ENCODE results near the gene LAMA4.

Gene LAMA4

GRCh38 chr6:112253841-112254816 lies at the start of gene LAMA4:
Gene LAMA4, minus strand, starts transcription at chr6:112254567. Its CDS starts 417 bp downstream, at chr6:112254150.
- peaks cover 35% of the 10 kb centered on the region for H3K27me3 ChIP-seq (ENCODE audit: control insufficient read depth, insufficient read depth, low read length)
- H3K36me3 ChIP-seq (ENCODE audit: control insufficient read depth, insufficient read depth, low read length) = no peaks in the 10 kb centered on the region
- H3K9ac ChIP-seq (ENCODE audit: low read depth, low read length) = peak within 1 kb of the TSS; percentile 79
- no peaks in the 10 kb centered on the region for H3K9me3 ChIP-seq (ENCODE audit: control insufficient read depth, insufficient read depth, low read length)
- H3K4me3 ChIP-seq (ENCODE audit: low read depth, low read length) = peak within 1 kb of the TSS; percentile 81
- H3K4me1 ChIP-seq (ENCODE audit: control insufficient read depth, insufficient read depth, low read length) = peaks cover 7% of the 10 kb centered on the region

- H3K9ac ChIP-seq (ENCODE audit: low read depth, low read length) = no peak overlapping the region
- H3K4me1 ChIP-seq (ENCODE audit: control insufficient read depth, insufficient read depth, low read length) = no peaks in the 10 kb centered on the region
- no peaks in the 10 kb centered on the region for H3K27me3 ChIP-seq (ENCODE audit: control insufficient read depth, insufficient read depth, low read length)
- H3K36me3 ChIP-seq (ENCODE audit: control insufficient read depth, insufficient read depth, low read length) = no peaks in the 10 kb centered on the region
- H3K9me3 ChIP-seq (ENCODE audit: control insufficient read depth, insufficient read depth, low read length) = no peaks in the 10 kb centered on the region
- no peak overlapping the region for H3K4me3 ChIP-seq (ENCODE audit: low read depth, low read length)
Observed at GRCh38 chr6:112302142-112302705, 47.9 kb upstream of the LAMA4 start.

GRCh38 chr6:112300896-112301295 lies 46.5 kb upstream of the LAMA4 start:
- no peaks in the 10 kb centered on the region for H3K27me3 ChIP-seq (ENCODE audit: control insufficient read depth, insufficient read depth, low read length)
- no peaks in the 10 kb centered on the region for H3K36me3 ChIP-seq (ENCODE audit: control insufficient read depth, insufficient read depth, low read length)
- H3K4me3 ChIP-seq (ENCODE audit: low read depth, low read length) = no peak overlapping the region
- H3K9me3 ChIP-seq (ENCODE audit: control insufficient read depth, insufficient read depth, low read length) = no peaks in the 10 kb centered on the region
- H3K4me1 ChIP-seq (ENCODE audit: control insufficient read depth, insufficient read depth, low read length) = no peaks in the 10 kb centered on the region
- H3K9ac ChIP-seq (ENCODE audit: low read depth, low read length) = no peak overlapping the region

- Histone ChIP-seq H3K4me3 (ENCODE audit: low read depth, low read length) (no peak overlapping the region), H3K4me1 (ENCODE audit: control insufficient read depth, insufficient read depth, low read length) (no peaks in the 10 kb centered on the region), H3K36me3 (ENCODE audit: control insufficient read depth, insufficient read depth, low read length) (no peaks in the 10 kb centered on the region), H3K9ac (ENCODE audit: low read depth, low read length) (no peak overlapping the region), H3K9me3 (ENCODE audit: control insufficient read depth, insufficient read depth, low read length) (no peaks in the 10 kb centered on the region), H3K27me3 (ENCODE audit: control insufficient read depth, insufficient read depth, low read length) (no peaks in the 10 kb centered on the region)
Observed at GRCh38 chr6:112298816-112299281, 44.5 kb upstream of the LAMA4 start.

GRCh38 chr6:112298021-112298745 lies 43.8 kb upstream of the LAMA4 start:
- no peak overlapping the region for H3K4me3 ChIP-seq (ENCODE audit: low read depth, low read length)
- H3K4me1 ChIP-seq (ENCODE audit: control insufficient read depth, insufficient read depth, low read length) = no peaks in the 10 kb centered on the region
- no peaks in the 10 kb centered on the region for H3K36me3 ChIP-seq (ENCODE audit: control insufficient read depth, insufficient read depth, low read length)
- H3K9me3 ChIP-seq (ENCODE audit: control insufficient read depth, insufficient read depth, low read length) = no peaks in the 10 kb centered on the region
- H3K9ac ChIP-seq (ENCODE audit: low read depth, low read length) = no peak overlapping the region
- no peaks in the 10 kb centered on the region for H3K27me3 ChIP-seq (ENCODE audit: control insufficient read depth, insufficient read depth, low read length)

GRCh38 chr6:112296694-112297093 lies 42.3 kb upstream of the LAMA4 start:
- no peaks in the 10 kb centered on the region for H3K36me3 ChIP-seq (ENCODE audit: control insufficient read depth, insufficient read depth, low read length)
- H3K4me3 ChIP-seq (ENCODE audit: low read depth, low read length) = no peak overlapping the region
- no peaks in the 10 kb centered on the region for H3K27me3 ChIP-seq (ENCODE audit: control insufficient read depth, insufficient read depth, low read length)
- H3K9me3 ChIP-seq (ENCODE audit: control insufficient read depth, insufficient read depth, low read length) = no peaks in the 10 kb centered on the region
- no peak overlapping the region for H3K9ac ChIP-seq (ENCODE audit: low read depth, low read length)
- H3K4me1 ChIP-seq (ENCODE audit: control insufficient read depth, insufficient read depth, low read length) = no peaks in the 10 kb centered on the region

GRCh38 chr6:112296122-112296521 lies 41.8 kb upstream of the LAMA4 start:
- Histone ChIP-seq H3K27me3 (ENCODE audit: control insufficient read depth, insufficient read depth, low read length) (no peaks in the 10 kb centered on the region), H3K4me3 (ENCODE audit: low read depth, low read length) (no peak overlapping the region), H3K9ac (ENCODE audit: low read depth, low read length) (no peak overlapping the region), H3K36me3 (ENCODE audit: control insufficient read depth, insufficient read depth, low read length) (no peaks in the 10 kb centered on the region), H3K9me3 (ENCODE audit: control insufficient read depth, insufficient read depth, low read length) (no peaks in the 10 kb centered on the region), H3K4me1 (ENCODE audit: control insufficient read depth, insufficient read depth, low read length) (no peaks in the 10 kb centered on the region)

- H3K9me3 ChIP-seq (ENCODE audit: control insufficient read depth, insufficient read depth, low read length) = no peaks in the 10 kb centered on the region
Observed at GRCh38 chr6:112291161-112291762, 36.9 kb upstream of the LAMA4 start.

GRCh38 chr6:112289038-112289566 lies 34.7 kb upstream of the LAMA4 start:
- no peaks in the 10 kb centered on the region for H3K4me1 ChIP-seq (ENCODE audit: control insufficient read depth, insufficient read depth, low read length)
- H3K27me3 ChIP-seq (ENCODE audit: control insufficient read depth, insufficient read depth, low read length) = no peaks in the 10 kb centered on the region
- no peak overlapping the region for H3K9ac ChIP-seq (ENCODE audit: low read depth, low read length)
- no peak overlapping the region for H3K4me3 ChIP-seq (ENCODE audit: low read depth, low read length)
- H3K9me3 ChIP-seq (ENCODE audit: control insufficient read depth, insufficient read depth, low read length) = no peaks in the 10 kb centered on the region
- H3K36me3 ChIP-seq (ENCODE audit: control insufficient read depth, insufficient read depth, low read length) = no peaks in the 10 kb centered on the region

More at GRCh38 chr6:112291161-112291762, 36.9 kb upstream of the LAMA4 start:
- no peaks in the 10 kb centered on the region for H3K4me1 ChIP-seq (ENCODE audit: control insufficient read depth, insufficient read depth, low read length)
- no peaks in the 10 kb centered on the region for H3K36me3 ChIP-seq (ENCODE audit: control insufficient read depth, insufficient read depth, low read length)
- H3K9ac ChIP-seq (ENCODE audit: low read depth, low read length) = no peak overlapping the region
- no peaks in the 10 kb centered on the region for H3K27me3 ChIP-seq (ENCODE audit: control insufficient read depth, insufficient read depth, low read length)
- H3K4me3 ChIP-seq (ENCODE audit: low read depth, low read length) = no peak overlapping the region

- Histone ChIP-seq H3K4me1 (ENCODE audit: control insufficient read depth, insufficient read depth, low read length) (no peaks in the 10 kb centered on the region), H3K9ac (ENCODE audit: low read depth, low read length) (no peak overlapping the region), H3K36me3 (ENCODE audit: control insufficient read depth, insufficient read depth, low read length) (no peaks in the 10 kb centered on the region), H3K4me3 (ENCODE audit: low read depth, low read length) (no peak overlapping the region), H3K27me3 (ENCODE audit: control insufficient read depth, insufficient read depth, low read length) (no peaks in the 10 kb centered on the region), H3K9me3 (ENCODE audit: control insufficient read depth, insufficient read depth, low read length) (no peaks in the 10 kb centered on the region)
Observed at GRCh38 chr6:112288475-112288874, 34.1 kb upstream of the LAMA4 start.

GRCh38 chr6:112287577-112288225 lies 33.3 kb upstream of the LAMA4 start:
- no peak overlapping the region for H3K4me3 ChIP-seq (ENCODE audit: low read depth, low read length)
- H3K27me3 ChIP-seq (ENCODE audit: control insufficient read depth, insufficient read depth, low read length) = no peaks in the 10 kb centered on the region
- H3K9me3 ChIP-seq (ENCODE audit: control insufficient read depth, insufficient read depth, low read length) = no peaks in the 10 kb centered on the region

More at GRCh38 chr6:112287577-112288225, 33.3 kb upstream of the LAMA4 start:
- no peaks in the 10 kb centered on the region for H3K4me1 ChIP-seq (ENCODE audit: control insufficient read depth, insufficient read depth, low read length)
- H3K36me3 ChIP-seq (ENCODE audit: control insufficient read depth, insufficient read depth, low read length) = no peaks in the 10 kb centered on the region
- H3K9ac ChIP-seq (ENCODE audit: low read depth, low read length) = no peak overlapping the region
